Right forelimb (tissue), 1 donor: Measurements from ENCODE around the gene CNOT4.
A peak's percentile ranks its signal among the peaks of the same experiment; 100 is the strongest.
"Not testable (repeated sequence)": the region's sequence is repeated elsewhere in the genome, so short reads cannot be mapped to it uniquely, and the experiment has no call there.

Source experiments
- DNase-seq: peaks from one replicate; pipeline ENCODE4 v3.0.0-alpha.2; 2018

CNOT4 gene

GRCh38 chr7:135355377-135356048, 154.4 kb downstream of the CNOT4 start:
- DNase-seq, result no peak

- DNase-seq, result no peak
These were observed 156.1 kb downstream of the CNOT4 start for GRCh38 chr7:135353832-135354231.

- DNase-seq, result no peak
These were observed 157.6 kb downstream of the CNOT4 start for GRCh38 chr7:135352285-135352684.

GRCh38 chr7:135351070-135351469, 158.8 kb downstream of the CNOT4 start:
- not testable (repeated sequence) for DNase-seq

- DNase-seq, result no peak
These were observed 160.2 kb downstream of the CNOT4 start for GRCh38 chr7:135349746-135350145.

- no peak for DNase-seq
These were observed 161.4 kb downstream of the CNOT4 start for GRCh38 chr7:135348493-135348892.

- DNase-seq, result no peak
These were observed 166.5 kb downstream of the CNOT4 start for GRCh38 chr7:135343361-135343760.

GRCh38 chr7:135342887-135343286, 167.0 kb downstream of the CNOT4 start:
- DNase-seq, result no peak

- no peak for DNase-seq
These were observed 168.9 kb downstream of the CNOT4 start for GRCh38 chr7:135341049-135341448.

GRCh38 chr7:135337977-135338550, 171.8 kb downstream of the CNOT4 start:
- DNase-seq, result no peak

- no peak for DNase-seq
These were observed 172.4 kb downstream of the CNOT4 start for GRCh38 chr7:135337506-135337905.

GRCh38 chr7:135335628-135336139, 174.2 kb downstream of the CNOT4 start:
- DNase-seq, result peak; percentile 49

- no peak for DNase-seq
These were observed 174.9 kb downstream of the CNOT4 start for GRCh38 chr7:135334830-135335543.

GRCh38 chr7:135333946-135334345, 176.0 kb downstream of the CNOT4 start:
- no peak for DNase-seq

- DNase-seq, result no peak
These were observed 176.7 kb downstream of the CNOT4 start for GRCh38 chr7:135333200-135333599.

GRCh38 chr7:135330088-135330487, 179.8 kb downstream of the CNOT4 start:
- DNase-seq, result no peak

- no peak for DNase-seq
These were observed 181.4 kb downstream of the CNOT4 start for GRCh38 chr7:135328526-135328925.

- DNase-seq, result no peak
These were observed 181.8 kb downstream of the CNOT4 start for GRCh38 chr7:135328053-135328452.

- DNase-seq, result no peak
These were observed 182.4 kb downstream of the CNOT4 start for GRCh38 chr7:135327458-135327857.

GRCh38 chr7:135326636-135327280, 183.1 kb downstream of the CNOT4 start:
- DNase-seq, result no peak

GRCh38 chr7:135322571-135323340, 187.1 kb downstream of the CNOT4 start:
- no peak for DNase-seq

- no peak for DNase-seq
These were observed 188.3 kb downstream of the CNOT4 start for GRCh38 chr7:135321556-135321955.

- DNase-seq, result not testable (repeated sequence)
These were observed 188.9 kb downstream of the CNOT4 start for GRCh38 chr7:135320953-135321352.
